Duodenal mucosa (tissue), 2 donors: ENCODE results near the gene C6orf62.
"Not testable (repeated sequence)": the region's sequence is repeated elsewhere in the genome, so short reads cannot be mapped to it uniquely, and the experiment has no call there.

ENCODE experiments used
- H3K27ac ChIP-seq: one replicate; pipeline ENCODE4 v1.7.0; 2013; ENCODE audit warnings: low read depth, low read length
- H3K27me3 ChIP-seq, 2 donors: one replicate each; pipeline ENCODE4 v1.7.0; 2013; ENCODE audit warnings: low read length in 2 of 2, control low read depth in 1 of 2; ENCODE audit not compliant: insufficient read depth in 2 of 2, control insufficient read depth in 1 of 2
- H3K36me3 ChIP-seq, 2 donors: one replicate each; pipeline ENCODE4 v1.7.0; 2013; ENCODE audit warnings: low read length in 2 of 2, control low read depth in 1 of 2; ENCODE audit not compliant: insufficient read depth in 2 of 2, control insufficient read depth in 1 of 2
- H3K4me1 ChIP-seq, 2 donors: one replicate each; pipeline ENCODE4 v1.7.0; 2013; ENCODE audit warnings: low read length in 2 of 2, control low read depth in 1 of 2; ENCODE audit not compliant: insufficient read depth in 2 of 2, control insufficient read depth in 1 of 2
- H3K4me3 ChIP-seq, 2 donors: one replicate each; pipeline ENCODE4 v1.7.0; 2013; ENCODE audit warnings: low read length in 2 of 2, low read depth in 1 of 2
- H3K9ac ChIP-seq, 2 donors: one replicate each; pipeline ENCODE4 v1.7.0; 2013; ENCODE audit warnings: low read length in 2 of 2, low read depth in 1 of 2
- H3K9me3 ChIP-seq, 2 donors: one replicate each; pipeline ENCODE4 v1.7.0; 2013; ENCODE audit warnings: low read length in 2 of 2, control low read depth in 1 of 2; ENCODE audit not compliant: control insufficient read depth in 1 of 2

The C6orf62 gene

GRCh38 chr6:24759718-24760117, 40.8 kb upstream of the C6orf62 start:
- H3K4me3 ChIP-seq, result no peak overlapping the region
- no peaks in the 10 kb centered on the region for H3K27me3 ChIP-seq
- no peak overlapping the region for H3K27ac ChIP-seq
- H3K4me1 ChIP-seq, result peaks cover 7% of the 10 kb centered on the region in 2 donors
- no peaks in the 10 kb centered on the region for H3K36me3 ChIP-seq
- no peak overlapping the region for H3K9ac ChIP-seq
- H3K9me3 ChIP-seq, result no peaks in the 10 kb centered on the region

- H3K4me3 ChIP-seq, result no peak overlapping the region
- no peaks in the 10 kb centered on the region for H3K27me3 ChIP-seq
- no peaks in the 10 kb centered on the region for H3K9me3 ChIP-seq
- no peaks in the 10 kb centered on the region for H3K36me3 ChIP-seq
- H3K27ac ChIP-seq, result no peak overlapping the region
- peaks cover 0 to 5% of the 10 kb centered on the region in 2 donors for H3K4me1 ChIP-seq
- no peak overlapping the region for H3K9ac ChIP-seq
These were observed 38.7 kb upstream of the C6orf62 start for GRCh38 chr6:24757611-24758010.

DNA sequence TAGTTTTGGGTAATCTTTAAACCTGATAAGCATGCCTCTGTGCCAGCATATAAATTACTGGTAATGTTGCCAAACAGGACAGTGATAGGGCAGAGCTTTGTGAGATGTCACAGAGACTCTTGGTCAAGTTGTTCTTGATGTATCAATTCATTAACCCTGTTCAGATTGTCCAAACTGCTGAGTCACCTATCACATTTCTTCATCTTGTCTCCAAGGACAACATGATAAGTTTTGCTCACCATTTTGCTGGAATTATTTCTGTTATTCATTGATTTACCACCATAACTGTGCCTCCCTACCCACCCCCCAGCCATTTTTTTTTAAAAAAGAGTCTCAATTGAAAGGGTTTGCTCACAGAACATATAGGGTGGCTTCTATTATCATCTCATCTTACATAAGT, 36.3 kb upstream of the C6orf62 start:
- no peaks in the 10 kb centered on the region for H3K9me3 ChIP-seq
- H3K4me1 ChIP-seq, result peaks cover 0 to 5% of the 10 kb centered on the region in 2 donors
- H3K9ac ChIP-seq, result no peak overlapping the region
- no peaks in the 10 kb centered on the region for H3K27me3 ChIP-seq
- H3K27ac ChIP-seq, result no peak overlapping the region
- no peaks in the 10 kb centered on the region for H3K36me3 ChIP-seq
- no peak overlapping the region for H3K4me3 ChIP-seq

DNA sequence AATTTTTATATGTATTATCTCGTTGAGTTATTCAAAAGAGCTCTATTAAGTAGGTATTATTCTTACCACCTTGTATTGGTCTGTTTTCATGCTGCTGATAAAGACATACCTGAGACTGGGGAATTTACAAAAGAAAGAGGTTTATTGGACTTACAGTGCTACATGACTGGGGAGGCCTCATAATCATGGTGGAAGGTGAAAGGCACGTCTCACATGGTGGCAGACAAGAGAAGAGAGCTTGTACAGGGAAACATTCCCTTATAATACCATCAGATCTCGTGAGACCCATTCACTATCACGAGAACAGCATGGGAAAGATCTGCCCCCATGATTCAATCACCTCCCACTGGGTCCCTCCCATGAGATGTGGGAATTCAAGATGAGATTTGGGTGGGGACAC, 35.4 kb upstream of the C6orf62 start:
- H3K36me3 ChIP-seq, H3K27me3 ChIP-seq, H3K27ac ChIP-seq, H3K9me3 ChIP-seq, H3K9ac ChIP-seq, H3K4me1 ChIP-seq, H3K4me3 ChIP-seq: not testable (repeated sequence)

- no peaks in the 10 kb centered on the region for H3K27me3 ChIP-seq
- no peak overlapping the region for H3K9ac ChIP-seq
- H3K27ac ChIP-seq, result no peak overlapping the region
- peaks cover 0 to 5% of the 10 kb centered on the region in 2 donors for H3K4me1 ChIP-seq
- H3K4me3 ChIP-seq, result no peak overlapping the region
- no peaks in the 10 kb centered on the region for H3K36me3 ChIP-seq
- no peaks in the 10 kb centered on the region for H3K9me3 ChIP-seq
These were observed 34.6 kb upstream of the C6orf62 start for GRCh38 chr6:24753545-24753944.

- Histone ChIP-seq H3K27ac (no peak overlapping the region), H3K36me3 (no peaks in the 10 kb centered on the region), H3K4me1 (peaks cover 0 to 5% of the 10 kb centered on the region in 2 donors)
These were observed 34.1 kb upstream of the C6orf62 start for GRCh38 chr6:24752917-24753492.

DNA sequence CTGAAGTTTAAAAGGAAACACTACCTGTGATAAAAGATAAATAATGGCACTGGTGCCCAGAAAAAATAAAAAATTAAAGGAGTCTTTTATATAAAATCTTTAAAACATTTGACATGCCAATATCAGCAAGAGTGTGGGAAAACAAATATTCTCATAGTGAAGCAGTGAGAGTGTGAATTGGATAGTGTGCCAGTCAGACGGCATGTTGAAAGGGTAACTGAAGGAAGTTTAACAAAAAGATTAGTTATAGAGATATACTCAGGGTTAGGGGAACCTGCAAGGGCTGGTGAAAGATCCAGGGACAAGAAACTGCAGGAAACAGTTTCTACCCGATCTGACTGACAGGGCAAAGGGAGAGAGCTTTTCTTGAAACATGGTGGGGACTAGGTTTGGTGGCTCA, 33.5 kb upstream of the C6orf62 start:
- Histone ChIP-seq H3K27ac (no peak overlapping the region), H3K9ac (no peak overlapping the region), H3K4me1 (peaks cover 0 to 5% of the 10 kb centered on the region in 2 donors), H3K9me3 (no peaks in the 10 kb centered on the region), H3K36me3 (no peaks in the 10 kb centered on the region), H3K4me3 (no peak overlapping the region), H3K27me3 (no peaks in the 10 kb centered on the region)

More at GRCh38 chr6:24752917-24753492, 34.1 kb upstream of the C6orf62 start:
- Histone ChIP-seq H3K27me3 (no peaks in the 10 kb centered on the region), H3K4me3 (no peak overlapping the region), H3K9me3 (no peaks in the 10 kb centered on the region), H3K9ac (no peak overlapping the region)

DNA sequence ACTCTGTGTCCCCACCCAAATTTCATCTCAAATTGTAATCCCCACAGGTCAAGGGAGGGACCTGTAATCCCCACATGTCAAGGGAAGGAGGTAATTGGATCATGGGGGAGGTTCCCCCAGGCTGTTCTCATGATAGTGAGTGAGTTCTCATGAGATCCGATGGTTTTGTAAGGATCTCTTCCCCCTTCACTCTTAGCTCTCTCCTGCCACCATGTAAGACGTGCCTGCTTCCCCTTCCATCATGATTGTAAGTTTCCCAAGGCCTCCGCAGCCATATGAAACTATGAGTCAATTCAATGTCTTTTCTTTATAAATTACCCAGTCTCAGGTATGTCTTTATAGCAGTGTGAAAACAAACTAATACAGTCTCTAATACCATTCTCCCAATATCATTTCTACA, 31.9 kb upstream of the C6orf62 start:
- not testable (repeated sequence) for H3K27me3 ChIP-seq, H3K9ac ChIP-seq, H3K4me3 ChIP-seq, H3K9me3 ChIP-seq, H3K4me1 ChIP-seq, H3K36me3 ChIP-seq, H3K27ac ChIP-seq

- no peaks in the 10 kb centered on the region for H3K27me3 ChIP-seq
- H3K36me3 ChIP-seq, result no peaks in the 10 kb centered on the region
- no peak overlapping the region for H3K9ac ChIP-seq
- no peaks in the 10 kb centered on the region for H3K9me3 ChIP-seq
- no peak overlapping the region for H3K27ac ChIP-seq
- H3K4me1 ChIP-seq, result peaks cover 0 to 5% of the 10 kb centered on the region in 2 donors
- no peak overlapping the region for H3K4me3 ChIP-seq
These were observed 30.3 kb upstream of the C6orf62 start for GRCh38 chr6:24749297-24749696.

DNA sequence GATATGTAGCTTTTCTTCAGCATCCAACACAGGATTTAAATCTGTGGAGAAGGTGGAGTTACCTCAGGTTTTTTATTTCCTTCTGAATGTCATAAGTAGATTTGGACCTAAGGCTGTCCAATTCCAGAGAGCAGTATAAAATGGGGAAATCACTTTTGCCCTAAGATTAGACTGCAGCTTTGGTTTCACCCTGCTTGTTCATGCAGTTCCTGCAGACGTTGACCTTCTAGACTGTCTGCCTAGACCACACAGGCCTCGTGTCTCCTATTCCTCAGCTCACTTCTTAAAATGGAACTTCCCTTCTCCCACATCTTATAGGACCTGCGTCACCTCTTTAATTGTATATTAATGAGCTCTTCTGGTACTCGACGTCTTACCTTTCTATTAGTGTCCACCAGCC, 26.0 kb upstream of the C6orf62 start:
- Histone ChIP-seq H3K9me3 (no peaks in the 10 kb centered on the region), H3K4me1 (peaks cover 3 to 12% of the 10 kb centered on the region in 2 donors), H3K27me3 (no peaks in the 10 kb centered on the region), H3K36me3 (no peaks in the 10 kb centered on the region), H3K27ac (no peak overlapping the region), H3K4me3 (no peak overlapping the region), H3K9ac (no peak overlapping the region)

DNA sequence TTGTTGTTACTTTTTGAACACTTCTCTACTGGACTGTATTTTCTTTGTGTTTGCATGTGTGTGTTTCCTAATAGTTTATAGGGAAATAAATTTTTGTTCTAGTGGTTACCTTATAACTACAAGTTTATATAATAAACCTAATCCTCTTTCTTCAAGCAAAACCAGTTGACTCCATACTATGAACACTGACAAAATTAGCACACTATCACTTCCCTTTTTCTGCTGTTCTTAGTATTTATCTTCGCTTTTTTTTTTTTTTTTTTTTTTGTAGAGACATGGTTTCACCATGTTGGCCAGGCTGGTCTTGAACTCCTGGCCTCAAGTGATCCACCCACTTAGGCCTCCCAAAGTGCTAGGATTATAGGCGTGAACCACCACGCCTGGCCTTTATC, 25.0 kb upstream of the C6orf62 start:
- Histone ChIP-seq H3K4me1 (peaks cover 3 to 12% of the 10 kb centered on the region in 2 donors), H3K9me3 (no peaks in the 10 kb centered on the region), H3K36me3 (no peaks in the 10 kb centered on the region), H3K9ac (no peak overlapping the region), H3K27ac (no peak overlapping the region), H3K4me3 (no peak overlapping the region), H3K27me3 (no peaks in the 10 kb centered on the region)
